ENCODE data around the gene CCDC7.
"Not testable (repeated sequence)": the region's sequence is repeated elsewhere in the genome, so short reads cannot be mapped to it uniquely, and the experiment has no call there.

The CCDC7 gene

DNA sequence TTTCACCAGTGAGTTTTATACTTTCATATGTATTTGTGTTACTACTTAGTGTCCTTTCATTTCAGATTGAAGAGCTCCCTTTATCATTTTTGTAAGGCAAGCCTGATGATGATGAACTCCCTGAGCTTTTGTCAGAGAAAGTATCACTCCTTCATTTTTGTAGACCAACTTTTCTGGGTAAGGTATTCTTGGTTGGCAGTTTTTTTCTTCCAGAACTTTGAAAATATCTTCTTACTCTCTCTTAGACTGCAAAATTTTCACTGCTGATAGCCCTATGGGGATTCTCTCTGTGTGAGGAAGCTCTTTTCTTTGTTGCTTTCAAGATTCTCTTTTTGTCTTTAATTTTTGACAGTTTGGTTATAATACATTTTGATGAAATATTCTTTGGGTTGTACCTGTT, 35.7 kb downstream of the CCDC7 start:
- TF ChIP-seq, protein P1, sequence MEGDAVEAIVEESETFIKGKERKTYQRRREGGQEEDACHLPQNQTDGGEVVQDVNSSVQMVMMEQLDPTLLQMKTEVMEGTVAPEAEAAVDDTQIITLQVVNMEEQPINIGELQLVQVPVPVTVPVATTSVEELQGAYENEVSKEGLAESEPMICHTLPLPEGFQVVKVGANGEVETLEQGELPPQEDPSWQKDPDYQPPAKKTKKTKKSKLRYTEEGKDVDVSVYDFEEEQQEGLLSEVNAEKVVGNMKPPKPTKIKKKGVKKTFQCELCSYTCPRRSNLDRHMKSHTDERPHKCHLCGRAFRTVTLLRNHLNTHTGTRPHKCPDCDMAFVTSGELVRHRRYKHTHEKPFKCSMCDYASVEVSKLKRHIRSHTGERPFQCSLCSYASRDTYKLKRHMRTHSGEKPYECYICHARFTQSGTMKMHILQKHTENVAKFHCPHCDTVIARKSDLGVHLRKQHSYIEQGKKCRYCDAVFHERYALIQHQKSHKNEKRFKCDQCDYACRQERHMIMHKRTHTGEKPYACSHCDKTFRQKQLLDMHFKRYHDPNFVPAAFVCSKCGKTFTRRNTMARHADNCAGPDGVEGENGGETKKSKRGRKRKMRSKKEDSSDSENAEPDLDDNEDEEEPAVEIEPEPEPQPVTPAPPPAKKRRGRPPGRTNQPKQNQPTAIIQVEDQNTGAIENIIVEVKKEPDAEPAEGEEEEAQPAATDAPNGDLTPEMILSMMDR (IDR thresholded peaks at IDR 0.05; ENCODE audit: low read depth, low read length, missing control alignments): no peak
- no peak for DNase-seq (ENCODE audit: extremely low read depth, low read depth)
- no peak overlapping the region for H3K4me3 ChIP-seq (replicated peaks; ENCODE audit: low read depth, low read length)

DNA sequence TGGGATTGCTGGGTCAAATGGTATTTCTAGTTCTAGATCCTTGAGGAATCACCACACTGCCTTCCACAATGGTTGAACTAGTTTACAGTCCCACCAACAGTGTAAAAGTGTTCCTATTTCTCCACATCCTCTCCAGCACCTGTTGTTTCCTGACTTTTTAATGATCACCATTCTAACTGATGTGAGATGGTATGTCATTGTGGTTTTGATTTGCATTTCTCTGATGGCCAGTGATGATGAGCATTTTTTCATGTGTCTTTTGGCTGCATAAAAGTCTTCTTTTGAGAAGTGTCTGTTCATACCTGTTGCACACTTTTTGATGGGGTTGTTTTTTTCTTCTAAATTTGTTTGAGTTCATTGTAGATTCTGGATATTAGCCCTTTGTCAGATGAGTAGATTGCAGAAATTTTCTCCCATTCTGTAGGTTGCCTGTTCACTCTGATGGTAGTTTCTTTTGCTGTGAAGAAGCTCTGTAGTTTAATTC, 37.1 kb downstream of the CCDC7 start:
- not testable (repeated sequence) for H3K4me3 ChIP-seq (replicated peaks; ENCODE audit: low read depth, low read length); DNase-seq (ENCODE audit: extremely low read depth, low read depth)

DNA sequence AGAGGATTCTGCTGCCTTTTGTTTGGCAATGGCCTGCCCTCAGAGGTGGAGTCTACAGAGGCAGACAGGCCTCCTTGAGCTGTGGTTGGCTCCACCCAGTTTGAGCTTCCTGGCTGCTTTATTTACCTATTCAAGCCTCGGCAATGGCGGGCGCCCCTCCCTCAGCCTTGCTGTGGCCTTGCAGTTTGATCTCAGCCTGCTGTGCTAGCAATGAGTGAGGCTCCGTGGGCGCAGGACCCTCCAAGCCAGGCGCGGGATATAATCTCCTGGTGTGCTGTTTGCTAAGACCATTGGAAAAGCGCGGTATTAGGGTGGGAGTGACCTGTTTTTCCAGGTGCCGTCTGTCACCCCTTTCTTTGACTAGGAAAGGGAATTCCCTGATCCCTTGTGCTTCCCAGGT, 42.1 kb downstream of the CCDC7 start:
- not testable (repeated sequence) for DNase-seq (ENCODE audit: extremely low read depth, low read depth); H3K4me3 ChIP-seq (replicated peaks; ENCODE audit: low read depth, low read length)

DNA sequence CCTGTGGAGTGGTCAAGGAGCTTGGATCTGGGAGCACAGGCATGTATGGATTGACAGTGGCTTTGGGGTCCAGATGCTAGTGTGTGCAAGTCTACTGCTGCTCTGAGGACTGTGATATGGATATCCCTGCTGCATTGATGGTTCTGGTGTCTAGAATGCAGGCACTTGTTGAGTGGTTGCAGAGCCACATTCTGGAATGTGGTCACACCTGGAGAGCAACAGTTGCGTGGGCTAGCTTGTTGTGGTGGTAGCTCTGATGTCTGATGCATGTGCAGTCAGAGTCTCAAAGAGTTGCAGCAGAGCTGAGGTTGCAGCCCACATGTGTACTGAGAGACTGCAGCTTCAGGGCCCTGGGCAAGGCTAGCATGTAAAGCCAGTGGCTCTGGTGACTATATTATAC, 43.2 kb downstream of the CCDC7 start:
- TF ChIP-seq, protein P1 (IDR thresholded peaks at IDR 0.05; ENCODE audit: low read depth, low read length, missing control alignments): no peak
- no peak for DNase-seq (ENCODE audit: extremely low read depth, low read depth)
- H3K4me3 ChIP-seq (replicated peaks; ENCODE audit: low read depth, low read length): no peak overlapping the region

DNA sequence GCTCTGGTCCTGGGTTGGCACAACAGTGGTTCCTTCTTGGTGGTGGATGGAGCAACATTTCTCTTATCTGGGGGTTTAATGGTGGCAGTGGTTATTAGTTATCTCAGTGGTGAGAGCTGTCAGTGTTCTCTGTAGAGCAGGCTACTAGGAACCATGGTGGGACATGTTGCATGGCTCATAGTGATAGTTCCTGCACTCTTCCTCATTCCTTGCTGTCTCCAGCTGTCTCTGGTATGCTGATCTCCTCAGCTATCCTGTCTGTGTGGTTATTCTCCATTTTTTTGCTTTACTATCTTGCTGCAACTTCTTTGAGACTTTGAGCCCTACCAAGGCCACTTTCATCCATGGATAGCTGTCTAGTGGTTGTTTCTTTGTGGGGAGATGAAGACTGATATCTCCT, 44.0 kb downstream of the CCDC7 start:
- TF ChIP-seq, protein P1 (IDR thresholded peaks at IDR 0.05; ENCODE audit: low read depth, low read length, missing control alignments): no peak
- no peak for DNase-seq (ENCODE audit: extremely low read depth, low read depth)
- no peak overlapping the region for H3K4me3 ChIP-seq (replicated peaks; ENCODE audit: low read depth, low read length)

DNA sequence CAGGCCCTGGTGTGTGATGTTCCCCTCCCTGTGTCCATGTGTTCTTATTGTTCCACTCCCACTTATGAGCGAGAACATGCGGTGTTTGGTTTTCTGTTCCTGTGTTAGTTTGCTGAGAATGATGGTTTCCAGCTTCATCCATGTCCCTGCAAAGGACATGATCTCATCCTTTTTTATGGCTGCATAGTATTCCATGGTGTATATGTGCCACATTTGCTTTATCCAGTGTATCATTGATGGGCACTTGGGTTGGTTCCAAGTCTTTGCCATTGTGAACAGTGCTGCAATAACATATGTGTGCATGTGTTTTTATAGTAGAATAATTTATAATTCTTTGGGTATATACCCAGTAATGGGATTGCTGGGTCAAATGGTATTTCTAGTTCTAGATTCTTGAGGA, 48.6 kb downstream of the CCDC7 start:
- not testable (repeated sequence) for DNase-seq (ENCODE audit: extremely low read depth, low read depth); H3K4me3 ChIP-seq (replicated peaks; ENCODE audit: low read depth, low read length)

DNA sequence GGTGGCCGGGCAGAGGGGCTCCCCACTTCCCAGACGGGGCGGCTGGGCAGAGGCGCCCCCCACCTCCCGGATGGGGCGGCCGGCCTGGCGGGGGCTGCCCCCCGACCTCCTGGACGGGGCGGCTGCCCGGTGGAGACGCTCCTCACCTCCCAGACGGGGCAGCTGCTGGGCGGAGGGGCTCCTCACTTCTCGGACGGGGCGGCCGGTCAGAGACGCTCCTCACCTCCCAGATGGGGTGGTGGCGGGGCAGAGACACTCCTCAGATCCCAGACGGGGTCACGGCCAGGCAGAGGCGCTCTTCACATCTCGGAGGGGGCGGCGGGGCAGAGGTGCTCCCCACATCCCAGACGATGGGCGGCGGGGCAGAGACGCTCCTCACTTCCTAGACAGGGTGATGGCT, 54.2 kb downstream of the CCDC7 start:
- H3K4me3 ChIP-seq (replicated peaks; ENCODE audit: low read depth, low read length); DNase-seq (ENCODE audit: extremely low read depth, low read depth): not testable (repeated sequence)

DNA sequence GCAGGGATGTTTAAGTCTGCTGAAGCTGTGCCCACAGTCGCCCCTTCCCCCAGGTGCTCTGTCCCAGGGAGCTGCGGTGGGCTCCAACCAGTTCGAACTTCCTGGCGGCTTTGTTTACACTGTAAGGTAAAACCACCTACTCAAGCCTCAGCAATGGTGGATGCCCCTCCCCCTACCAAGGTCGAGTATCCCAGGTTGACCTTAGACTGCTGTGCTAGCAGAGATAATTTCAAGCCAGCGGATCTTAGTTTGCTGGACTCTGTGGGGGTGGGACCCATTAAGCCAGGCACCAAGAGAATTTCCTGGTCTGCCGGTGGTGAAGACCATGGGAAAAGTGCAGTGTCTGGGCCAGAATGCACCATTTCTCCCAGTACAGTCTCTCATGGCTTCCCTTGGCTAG, 56.0 kb downstream of the CCDC7 start:
- no peak for DNase-seq (ENCODE audit: extremely low read depth, low read depth)
- no peak overlapping the region for H3K4me3 ChIP-seq (replicated peaks; ENCODE audit: low read depth, low read length)
- TF ChIP-seq, protein P1 (IDR thresholded peaks at IDR 0.05; ENCODE audit: low read depth, low read length, missing control alignments): no peak

DNA sequence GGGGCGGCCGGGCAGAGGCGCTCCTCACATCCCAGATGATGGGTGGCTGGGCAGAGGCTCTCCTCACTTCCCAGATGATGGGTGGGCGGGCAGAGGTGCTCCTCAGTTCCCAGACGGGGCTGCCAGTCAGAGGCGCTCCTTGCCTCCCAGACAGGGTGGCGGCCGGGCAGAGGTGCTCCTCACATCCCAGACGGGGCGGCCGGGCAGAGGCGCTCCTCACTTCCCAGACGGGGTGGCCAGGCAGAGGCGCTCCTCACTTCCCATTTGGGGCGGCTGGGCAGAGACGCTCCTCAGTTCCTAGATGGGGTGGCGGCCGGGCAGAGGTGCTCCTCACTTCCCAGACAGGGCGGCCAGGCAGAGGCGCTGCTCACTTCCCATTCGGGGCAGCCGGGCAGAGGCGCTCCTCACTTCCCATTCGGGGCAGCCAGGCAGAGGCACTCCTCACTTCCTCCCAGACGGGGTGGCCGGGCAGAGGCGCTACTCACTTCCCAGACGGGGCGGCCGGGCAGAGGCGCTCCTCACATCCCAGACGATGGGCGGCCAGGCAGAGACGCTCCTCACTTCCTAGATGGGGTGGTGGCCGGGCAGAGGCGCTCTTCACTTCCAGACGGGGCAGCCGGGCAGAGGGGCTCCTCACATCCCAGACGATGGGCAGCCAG, 60.0 kb downstream of the CCDC7 start:
- not testable (repeated sequence) for DNase-seq (ENCODE audit: extremely low read depth, low read depth); H3K4me3 ChIP-seq (replicated peaks; ENCODE audit: low read depth, low read length)

DNA sequence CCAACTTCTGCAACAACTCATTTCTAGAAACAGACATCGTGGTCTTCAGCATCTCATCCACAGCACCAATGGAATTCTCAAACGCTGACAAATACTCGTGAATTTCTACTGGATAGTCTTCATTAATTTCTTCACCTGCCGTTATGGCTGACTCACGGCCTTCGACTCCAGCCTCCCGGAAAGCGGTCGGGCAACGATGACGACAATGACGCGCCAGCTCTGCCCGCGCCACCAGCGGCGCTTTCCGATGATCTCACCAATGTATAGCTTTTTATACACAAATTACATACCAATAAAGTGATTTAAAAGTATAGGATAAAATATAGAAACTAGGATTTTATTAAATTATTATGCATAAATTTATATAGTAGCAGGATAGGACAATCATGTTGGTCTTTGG, 65.7 kb downstream of the CCDC7 start:
- H3K4me3 ChIP-seq (replicated peaks; ENCODE audit: low read depth, low read length): no peak overlapping the region
- no peak for DNase-seq (ENCODE audit: extremely low read depth, low read depth)
- TF ChIP-seq, protein P1 (IDR thresholded peaks at IDR 0.05; ENCODE audit: low read depth, low read length, missing control alignments): no peak
